Activated naive CD4-positive, alpha-beta T cell treated with Interleukin-2 at 50 U/mL for 16 hours (primary cell): ENCODE measurements around the gene WDR81.
"Not testable (repeated sequence)": the region's sequence is repeated elsewhere in the genome, so short reads cannot be mapped to it uniquely, and the experiment has no call there.

Experiments used
- DNase-seq: peaks from one replicate; pipeline ENCODE4 v3.0.0-alpha.2; 2020

The WDR81 gene

GRCh38 chr17:1732241-1732832 is 7.8 kb downstream of the WDR81 start:
- DNase-seq: no peak

DNA sequence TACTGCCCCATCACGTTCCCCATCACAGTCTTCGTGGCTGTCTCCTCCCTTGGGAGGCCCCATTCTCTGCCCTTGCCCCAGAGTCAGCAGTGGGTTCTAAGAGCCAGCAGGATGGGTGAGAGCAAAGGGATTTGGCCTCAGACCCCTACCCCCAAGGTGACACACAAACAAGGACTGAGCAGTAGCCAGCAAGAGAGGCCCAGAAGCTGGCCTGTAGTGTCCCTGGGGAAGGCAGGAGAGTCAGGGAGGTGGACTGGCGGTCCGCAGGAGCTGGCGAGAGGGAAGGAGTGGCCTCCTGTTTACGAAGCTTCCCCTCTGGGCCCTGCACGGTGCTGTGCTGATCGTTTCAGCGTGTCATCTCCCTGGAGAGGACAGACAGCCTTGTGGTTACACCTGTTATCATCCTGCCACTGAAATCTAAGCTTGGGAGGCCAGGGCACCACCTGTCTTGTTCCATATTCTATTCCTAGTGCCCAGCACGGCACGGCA is 8.4 kb downstream of the WDR81 start:
- DNase-seq: no peak

DNA sequence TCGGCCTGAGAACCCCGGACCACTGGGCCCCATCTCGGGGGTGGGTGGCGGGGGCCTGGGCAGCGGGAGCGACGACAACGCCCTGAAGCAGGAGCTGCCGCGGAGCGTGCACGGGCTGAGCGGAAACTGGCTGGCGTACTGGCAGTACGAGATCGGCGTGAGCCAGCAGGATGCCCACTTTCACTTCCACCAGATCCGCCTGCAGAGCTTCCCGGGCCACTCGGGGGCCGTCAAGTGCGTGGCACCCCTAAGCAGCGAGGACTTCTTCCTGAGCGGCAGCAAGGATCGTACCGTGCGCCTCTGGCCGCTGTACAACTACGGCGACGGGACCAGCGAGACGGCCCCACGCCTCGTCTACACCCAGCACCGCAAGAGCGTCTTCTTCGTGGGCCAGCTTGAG is 9.3 kb downstream of the WDR81 start:
- DNase-seq: no peak

GRCh38 chr17:1735418-1735817 is 10.9 kb downstream of the WDR81 start:
- no peak for DNase-seq

- DNase-seq: no peak
Measured at GRCh38 chr17:1735834-1736347, 11.4 kb downstream of the WDR81 start.

DNA sequence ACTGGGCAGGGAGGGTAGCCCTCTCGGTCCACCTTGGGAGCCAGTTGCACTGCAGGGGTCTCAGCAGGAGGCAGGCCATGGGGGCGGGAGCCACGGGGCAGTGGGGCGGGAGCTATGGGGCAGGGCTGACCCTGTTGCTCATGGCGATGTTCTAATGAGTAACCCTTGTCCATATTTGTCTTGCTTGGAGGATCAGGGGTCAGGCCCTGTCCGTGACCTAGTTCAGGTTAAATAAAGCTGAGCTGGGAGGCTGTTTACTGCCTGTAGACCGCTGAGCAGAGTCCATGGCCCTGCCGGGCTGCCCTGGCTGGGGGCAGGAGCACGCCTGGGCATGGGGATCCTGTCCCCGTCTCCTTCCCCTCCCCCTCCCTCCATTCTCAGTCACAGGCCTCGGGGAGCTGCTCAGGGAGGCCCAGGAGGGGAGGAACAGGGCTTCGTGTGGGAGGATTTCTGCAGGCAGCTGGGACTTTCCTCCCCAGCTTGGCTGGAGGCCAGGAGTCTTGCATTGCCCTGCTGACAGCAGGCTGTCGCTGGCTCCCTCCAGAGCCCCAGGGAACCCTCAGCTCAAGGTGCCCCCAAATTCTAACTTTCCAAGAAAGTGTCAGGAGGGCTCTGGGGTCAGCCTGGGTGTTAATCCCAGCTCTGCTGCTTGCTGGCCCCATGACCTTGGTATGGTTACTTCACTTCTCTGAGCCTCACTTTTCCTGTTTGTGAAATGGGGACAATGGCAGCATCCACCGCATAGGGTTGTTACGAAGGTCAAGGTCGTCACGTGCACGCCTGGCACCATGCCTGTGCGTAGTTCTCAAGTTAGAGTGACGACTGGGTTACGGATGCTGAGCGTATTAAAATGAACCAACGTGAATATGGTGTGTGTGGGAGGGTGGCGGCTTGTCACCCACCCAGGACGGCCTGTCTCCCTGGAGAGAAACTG is 12.1 kb downstream of the WDR81 start:
- DNase-seq: peak; percentile 67

- no peak for DNase-seq
Measured at GRCh38 chr17:1737531-1738291, 13.2 kb downstream of the WDR81 start.

DNA sequence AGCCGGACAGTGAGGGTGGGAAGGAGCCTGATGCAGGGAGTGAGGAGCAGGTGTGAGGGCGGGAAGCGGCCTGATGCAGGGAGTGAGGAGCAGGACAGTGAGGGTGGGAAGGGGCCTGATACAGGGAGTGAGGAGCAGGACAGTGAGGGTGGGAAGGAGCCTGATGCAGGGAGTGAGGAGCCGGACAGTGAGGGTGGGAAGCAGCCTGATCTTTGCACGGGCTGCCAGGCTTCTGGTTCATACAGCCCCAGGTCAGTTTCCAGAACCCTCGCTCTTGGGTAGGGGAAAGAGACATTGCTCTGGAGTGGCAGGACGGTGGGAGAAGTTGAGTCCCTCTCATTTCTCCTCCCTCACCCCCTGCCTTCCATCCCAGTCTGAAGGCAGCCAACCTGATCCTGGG is 17.4 kb downstream of the WDR81 start:
- DNase-seq: not testable (repeated sequence)

DNA sequence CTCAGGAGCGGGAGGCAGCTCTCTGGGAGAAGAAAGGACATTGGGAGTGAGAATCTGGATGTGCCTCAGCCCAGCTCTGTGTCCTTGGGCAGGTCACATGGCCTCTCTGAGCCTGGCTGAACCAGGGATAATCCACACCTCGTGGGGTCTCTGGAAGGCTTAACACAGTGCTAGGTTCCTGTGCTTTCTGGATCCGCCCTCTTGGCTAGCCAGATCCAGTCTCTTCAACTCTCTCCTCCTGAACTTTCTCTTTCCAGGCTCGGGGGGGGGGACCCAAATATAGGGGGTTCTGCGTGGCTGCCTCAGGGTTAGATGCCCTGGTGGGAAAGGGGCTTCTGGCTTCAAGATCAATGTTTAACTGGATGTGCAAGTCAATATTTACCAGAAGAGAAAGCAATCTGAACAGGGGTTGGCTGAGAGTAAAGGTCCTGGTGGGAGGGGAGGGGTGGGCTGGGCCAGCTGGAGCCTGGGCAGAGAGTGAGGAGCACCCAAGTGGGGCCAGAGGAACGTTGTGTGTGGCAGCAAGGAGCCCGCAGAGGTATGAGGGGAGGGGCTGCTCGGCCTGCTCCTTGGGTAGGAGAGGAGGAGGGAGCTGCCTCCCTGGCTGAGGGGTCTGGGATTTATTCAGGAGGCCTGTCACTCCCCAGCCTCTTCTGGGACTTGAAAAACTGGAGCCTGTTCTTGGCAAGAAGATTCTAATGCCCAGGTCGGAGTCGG is 18.0 kb downstream of the WDR81 start, which contains the start of gene SERPINF2:
Gene SERPINF2 (plus strand): TSS at position 501 of the 717 bp plus-strand sequence. CDS start 2,125 bp downstream, outside the sequence.
- no peak for DNase-seq

GRCh38 chr17:1743088-1743439 is 18.6 kb downstream of the WDR81 start:
- DNase-seq: no peak

DNA sequence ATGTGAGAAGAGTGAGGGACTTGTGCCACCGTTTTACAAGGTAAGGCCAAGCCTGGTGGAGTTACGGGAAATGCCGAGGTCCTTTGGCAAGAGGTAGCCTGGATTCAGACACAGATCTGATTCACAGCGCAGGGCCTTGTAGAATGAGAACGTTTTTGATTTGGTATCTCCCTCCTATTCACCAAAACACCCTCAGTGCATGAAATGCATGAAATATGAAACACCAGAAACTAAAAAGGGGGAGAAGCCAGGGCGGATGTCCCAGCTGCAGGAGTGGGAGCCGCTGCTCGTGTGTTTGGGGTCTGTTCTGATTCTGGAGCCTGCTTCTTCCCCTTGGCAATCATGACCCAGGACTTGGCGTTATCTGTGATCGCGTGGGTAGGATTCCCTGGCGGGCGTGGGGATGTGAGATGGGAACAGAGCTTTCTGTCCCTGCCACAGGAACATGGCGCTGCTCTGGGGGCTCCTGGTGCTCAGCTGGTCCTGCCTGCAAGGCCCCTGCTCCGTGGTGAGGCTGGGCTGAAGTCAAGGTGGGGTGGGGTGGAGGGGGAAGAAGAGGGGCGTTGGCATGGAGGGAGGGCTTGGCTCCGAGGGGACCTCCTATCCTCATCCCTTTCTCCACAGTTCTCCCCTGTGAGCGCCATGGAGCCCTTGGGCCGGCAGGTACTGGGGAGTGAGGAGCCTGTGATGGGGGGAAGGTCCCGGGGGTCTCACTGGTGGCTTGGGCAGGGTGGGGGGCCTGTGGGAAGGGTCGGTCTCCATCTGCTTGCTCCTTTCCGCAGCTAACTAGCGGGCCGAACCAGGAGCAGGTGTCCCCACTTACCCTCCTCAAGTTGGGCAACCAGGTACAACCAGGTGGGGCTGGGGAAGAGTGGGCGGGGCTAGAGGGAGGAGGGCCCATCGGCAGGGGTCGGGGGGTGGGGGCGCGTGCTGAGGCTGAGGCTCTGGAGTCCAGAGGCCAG is 20.3 kb downstream of the WDR81 start:
- no peak for DNase-seq

DNA sequence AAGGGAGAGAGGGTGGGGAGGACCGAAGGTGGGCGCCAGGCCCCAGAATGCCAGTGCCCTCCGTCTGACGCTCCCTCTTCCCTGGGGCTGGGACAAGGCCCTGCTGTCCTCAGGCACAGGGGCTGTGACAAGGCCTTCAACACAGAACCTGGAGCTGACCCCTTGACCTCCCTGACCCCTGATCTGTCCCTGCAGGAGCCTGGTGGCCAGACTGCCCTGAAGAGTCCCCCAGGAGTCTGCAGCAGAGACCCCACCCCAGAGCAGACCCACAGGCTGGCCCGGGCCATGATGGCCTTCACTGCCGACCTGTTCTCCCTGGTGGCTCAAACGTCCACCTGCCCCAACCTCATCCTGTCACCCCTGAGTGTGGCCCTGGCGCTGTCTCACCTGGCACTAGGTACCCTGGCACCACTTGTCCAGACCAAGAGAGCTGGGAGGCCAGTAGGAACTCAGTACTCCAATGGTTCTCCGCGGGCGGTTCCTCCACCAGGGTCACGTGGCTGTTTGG is 21.1 kb downstream of the WDR81 start:
- no peak for DNase-seq

DNA sequence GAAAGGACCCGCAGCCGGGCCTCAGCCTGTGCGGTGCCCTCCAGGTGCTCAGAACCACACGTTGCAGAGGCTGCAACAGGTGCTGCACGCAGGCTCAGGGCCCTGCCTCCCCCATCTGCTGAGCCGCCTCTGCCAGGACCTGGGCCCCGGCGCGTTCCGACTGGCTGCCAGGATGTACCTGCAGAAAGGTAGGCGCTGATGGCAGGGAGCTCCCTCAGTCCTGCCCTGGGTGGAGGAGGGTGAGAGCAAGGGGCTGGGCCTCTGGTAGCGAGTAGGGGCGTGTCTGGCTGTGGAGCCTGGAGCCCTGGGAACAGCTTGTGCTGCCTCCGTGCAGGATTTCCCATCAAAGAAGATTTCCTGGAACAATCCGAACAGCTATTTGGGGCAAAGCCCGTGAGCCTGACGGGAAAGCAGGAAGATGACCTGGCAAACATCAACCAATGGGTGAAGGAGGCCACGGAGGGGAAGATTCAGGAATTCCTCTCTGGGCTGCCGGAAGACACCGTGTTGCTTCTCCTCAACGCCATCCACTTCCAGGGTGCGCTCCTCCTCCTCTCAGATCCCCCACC is 22.6 kb downstream of the WDR81 start:
- no peak for DNase-seq

- DNase-seq: no peak
Measured at GRCh38 chr17:1750628-1751027, 26.1 kb downstream of the WDR81 start.

GRCh38 chr17:1752425-1753262 is 28.1 kb downstream of the WDR81 start:
- no peak for DNase-seq

- DNase-seq: no peak
Measured at GRCh38 chr17:1753767-1754429, 29.4 kb downstream of the WDR81 start.

- DNase-seq: no peak
Measured at GRCh38 chr17:1754430-1755112, 30.1 kb downstream of the WDR81 start.

DNA sequence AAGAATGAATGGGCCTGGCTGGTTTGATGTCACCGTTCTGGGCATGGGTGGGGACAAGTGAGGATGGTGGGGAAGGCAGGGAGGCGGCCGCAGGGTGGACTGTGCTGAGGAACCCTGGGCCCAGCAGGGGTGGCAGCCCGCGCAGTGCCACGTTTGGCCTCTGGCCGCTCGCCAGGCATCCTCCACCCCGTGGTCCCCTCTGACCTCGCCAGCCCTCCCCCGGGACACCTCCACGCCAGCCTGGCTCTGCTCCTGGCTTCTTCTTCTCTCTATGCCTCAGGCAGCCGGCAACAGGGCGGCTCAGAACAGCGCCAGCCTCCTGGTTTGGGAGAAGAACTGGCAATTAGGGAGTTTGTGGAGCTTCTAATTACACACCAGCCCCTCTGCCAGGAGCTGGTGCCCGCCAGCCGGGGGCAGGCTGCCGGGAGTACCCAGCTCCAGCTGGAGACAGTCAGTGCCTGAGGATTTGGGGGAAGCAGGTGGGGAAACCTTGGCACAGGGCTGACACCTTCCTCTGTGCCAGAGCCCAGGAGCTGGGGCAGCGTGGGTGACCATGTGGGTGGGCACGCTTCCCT is 30.8 kb downstream of the WDR81 start:
- DNase-seq: no peak
